ENCODE results near the gene TSHZ3. TPM values are rescaled to one million over a fixed set of nuclear protein-coding genes. Genes with fewer than 3 reads are reported as not detected.

The TSHZ3 gene
- total RNA-seq, 4 donors from 2014 or later = 15.0 to 18.8 (median 18.1) TPM

GRCh38 chr19:31330761-31331160 lies 18.5 kb downstream of the TSHZ3 start:
- intact Hi-C loops (cut with DNase I) = no loop called here
- DNase-seq = no peak
- H3K9me3 ChIP-seq = no peaks in the 10 kb centered on the region

GRCh38 chr19:31330237-31330636 lies 19.0 kb downstream of the TSHZ3 start:
- no peak for TF ChIP-seq CTCF (IDR thresholded peaks at IDR 0.05)
- no peak for TF ChIP-seq POLR2A (IDR thresholded peaks at IDR 0.05)
- WGBS, 2 donors = 87 to 95% methylated on average over 10 of the region's 10 CpGs
- Histone ChIP-seq H3K36me3 (no peaks in the 10 kb centered on the region), H3K27me3 (no peaks in the 10 kb centered on the region), H3K9me3 (no peaks in the 10 kb centered on the region), H3K4me3 (replicated peaks in 1 of 3) (no peak overlapping the region), H3K27ac (peak overlapping the region in 1 of 3 donors; percentile 21), H3K4me1 (peaks cover 5 to 24% of the 10 kb centered on the region in 2 donors)
- intact Hi-C loops (cut with DNase I) = no loop called here
- DNase-seq = no peak

More at GRCh38 chr19:31330761-31331160, 18.5 kb downstream of the TSHZ3 start:
- Histone ChIP-seq H3K4me1 (peaks cover 5 to 28% of the 10 kb centered on the region in 2 donors), H3K4me3 (replicated peaks in 1 of 3) (no peak overlapping the region), H3K36me3 (no peaks in the 10 kb centered on the region), H3K27ac (no peak overlapping the region), H3K27me3 (no peaks in the 10 kb centered on the region)
- no peak for TF ChIP-seq CTCF (IDR thresholded peaks at IDR 0.05)
- no peak for TF ChIP-seq POLR2A (IDR thresholded peaks at IDR 0.05)
- WGBS, 2 donors = 77 to 96% methylated on average over 7 to 11 of the region's 12 CpGs

- WGBS, 2 donors = 73 to 83% methylated on average over 4 of the region's 4 CpGs
Measured at GRCh38 chr19:31329819-31330218, 19.4 kb downstream of the TSHZ3 start.

GRCh38 chr19:31328238-31328637 lies 21.0 kb downstream of the TSHZ3 start:
- TF ChIP-seq POLR2A (IDR thresholded peaks at IDR 0.05) (no peak), CTCF (IDR thresholded peaks at IDR 0.05) (no peak)
- intact Hi-C loops (cut with DNase I) = no loop called here
- H3K4me1 ChIP-seq = peaks cover 5 to 22% of the 10 kb centered on the region in 2 donors
- no peak for DNase-seq
- H3K36me3 ChIP-seq = no peaks in the 10 kb centered on the region
- no peak overlapping the region for H3K4me3 ChIP-seq (replicated peaks in 1 of 3)
- WGBS, 2 donors = 95 to 99% methylated on average over 4 of the region's 4 CpGs
- no peak overlapping the region for H3K27ac ChIP-seq
- H3K9me3 ChIP-seq = no peaks in the 10 kb centered on the region
- no peaks in the 10 kb centered on the region for H3K27me3 ChIP-seq

More at GRCh38 chr19:31329819-31330218, 19.4 kb downstream of the TSHZ3 start:
- no peaks in the 10 kb centered on the region for H3K36me3 ChIP-seq
- no peak overlapping the region for H3K4me3 ChIP-seq (replicated peaks in 1 of 3)
- peak overlapping the region in 1 of 3 donors; percentile 21 for H3K27ac ChIP-seq
- intact Hi-C loops (cut with DNase I) = no loop called here
- H3K4me1 ChIP-seq = peaks cover 5 to 22% of the 10 kb centered on the region in 2 donors
- TF ChIP-seq POLR2A (IDR thresholded peaks at IDR 0.05) (no peak), CTCF (IDR thresholded peaks at IDR 0.05) (no peak)
- H3K27me3 ChIP-seq = no peaks in the 10 kb centered on the region
- H3K9me3 ChIP-seq = no peaks in the 10 kb centered on the region
- DNase-seq = no peak

- no peak for DNase-seq
- intact Hi-C loops (cut with DNase I) = no loop called here
- WGBS, 2 donors = 89% methylated on average over 14 of the region's 14 CpGs
- Histone ChIP-seq H3K4me1 (peaks cover 5 to 27% of the 10 kb centered on the region in 2 donors), H3K9me3 (no peaks in the 10 kb centered on the region), H3K27ac (no peak overlapping the region), H3K27me3 (no peaks in the 10 kb centered on the region), H3K36me3 (no peaks in the 10 kb centered on the region), H3K4me3 (replicated peaks in 1 of 3) (no peak overlapping the region)
- TF ChIP-seq POLR2A (IDR thresholded peaks at IDR 0.05) = no peak
- TF ChIP-seq CTCF (IDR thresholded peaks at IDR 0.05) = no peak
Measured at GRCh38 chr19:31326329-31327028, 22.8 kb downstream of the TSHZ3 start.
